Inflammatory macrophage treated with lipopolysaccharide for 4 hours (primary cell): ENCODE results near the gene OTOF.

Experiments
- DNase-seq: peaks from one replicate; pipeline ENCODE4 v3.0.0-alpha.2; 2020

Gene OTOF

GRCh38 chr2:26463244-26464192 is 14.4 kb downstream of the OTOF start:
- DNase-seq, result no peak

- DNase-seq, result peak; percentile 56
These were observed 15.2 kb downstream of the OTOF start for GRCh38 chr2:26462511-26463243.

DNA sequence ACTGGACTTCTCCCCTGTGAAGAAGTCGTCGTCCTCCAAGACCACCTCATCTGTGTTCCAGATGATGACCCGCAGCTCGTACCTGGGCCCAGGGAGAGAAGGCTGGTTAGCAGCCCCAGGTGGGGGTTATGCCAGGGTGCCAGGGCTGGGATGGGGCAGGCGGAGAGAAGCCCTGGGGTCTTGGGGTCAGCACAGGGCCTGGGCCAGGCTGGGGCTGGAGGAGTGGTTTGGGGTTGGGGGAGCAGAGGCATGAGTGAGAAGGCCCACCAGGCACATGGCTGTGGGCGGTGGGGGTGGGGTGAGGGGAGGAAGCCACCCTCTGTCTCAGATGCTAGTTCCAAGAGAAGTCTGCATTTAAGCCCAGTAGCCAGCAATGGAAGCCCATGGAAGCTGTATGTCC is 15.8 kb downstream of the OTOF start:
- DNase-seq, result no peak

DNA sequence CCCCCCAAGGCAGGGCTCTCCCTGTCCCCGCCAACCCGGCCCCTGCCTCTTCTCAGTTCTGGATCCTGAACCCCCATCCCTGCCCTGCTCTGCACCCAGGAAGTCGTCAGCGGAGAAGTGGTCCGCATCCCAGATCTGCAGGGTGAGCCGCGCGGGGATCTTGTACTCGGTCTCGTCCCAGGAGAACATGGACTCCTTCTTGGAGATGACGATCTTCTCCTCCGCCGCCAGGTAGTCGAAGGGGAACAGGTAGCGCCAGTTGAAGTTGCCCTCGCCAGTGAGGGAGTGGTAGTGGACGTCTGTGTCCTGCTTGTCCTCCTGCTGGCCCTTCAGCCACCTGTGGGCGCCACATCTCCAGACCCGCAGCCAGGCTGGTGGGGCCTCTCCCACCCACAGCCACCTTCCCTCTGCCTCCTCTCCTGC is 16.3 kb downstream of the OTOF start:
- DNase-seq, result no peak

DNA sequence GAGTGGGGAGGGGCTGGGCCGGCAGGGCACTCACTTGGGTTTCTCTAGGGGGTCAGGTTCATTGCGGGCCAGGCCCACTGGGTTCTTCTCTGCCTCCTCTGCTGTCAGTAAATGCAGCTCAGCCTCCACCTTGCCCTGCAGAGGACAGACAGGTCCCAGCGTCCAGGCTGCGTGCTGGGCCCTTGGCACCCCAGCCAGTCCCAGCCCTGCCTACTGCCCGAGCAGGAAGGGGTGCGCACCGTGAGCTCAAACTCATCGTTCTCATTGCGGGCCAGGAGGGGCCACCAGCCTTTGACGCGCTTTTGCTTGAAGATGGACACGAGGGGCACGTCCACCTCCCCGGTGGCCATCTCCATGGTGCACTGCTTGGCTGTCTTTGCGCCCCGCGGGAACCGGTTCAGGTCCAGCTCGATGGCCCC is 17.3 kb downstream of the OTOF start:
- DNase-seq, result no peak

GRCh38 chr2:26459991-26460612 is 17.8 kb downstream of the OTOF start:
- DNase-seq, result no peak

DNA sequence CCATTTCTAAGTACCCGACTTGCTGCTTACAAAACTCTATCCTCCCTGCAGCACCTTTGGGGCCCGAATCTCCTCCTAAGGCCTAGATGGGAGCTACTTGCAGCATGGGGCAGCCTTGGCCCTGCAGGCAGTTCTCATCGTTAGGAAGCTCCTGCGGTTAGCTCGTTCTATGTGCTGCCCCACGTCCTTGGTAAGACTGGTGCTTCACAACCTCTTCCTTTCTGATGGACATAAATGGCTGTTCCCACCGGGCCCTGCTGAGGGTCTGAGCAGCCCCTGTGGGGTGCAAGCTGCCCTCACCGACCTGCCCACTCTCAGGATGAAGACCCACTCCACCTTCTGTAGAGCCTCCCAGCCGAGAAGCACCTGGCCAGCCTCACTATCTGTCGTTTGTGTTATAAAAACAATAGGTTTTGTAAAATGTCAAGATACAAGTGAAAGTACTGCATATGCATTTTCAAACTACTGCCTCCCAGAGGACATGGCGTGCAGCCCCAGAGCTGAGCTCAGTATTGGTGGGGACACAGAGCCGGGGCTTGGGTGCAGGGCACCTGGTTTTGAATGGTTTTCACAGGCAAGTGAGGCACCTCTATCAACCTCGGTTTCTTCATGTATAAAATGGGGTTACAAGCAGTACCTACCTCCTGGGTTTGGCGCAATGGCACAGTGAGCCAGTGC is 19.4 kb downstream of the OTOF start:
- DNase-seq, result no peak

GRCh38 chr2:26457695-26458364 is 20.1 kb downstream of the OTOF start:
- no peak for DNase-seq

DNA sequence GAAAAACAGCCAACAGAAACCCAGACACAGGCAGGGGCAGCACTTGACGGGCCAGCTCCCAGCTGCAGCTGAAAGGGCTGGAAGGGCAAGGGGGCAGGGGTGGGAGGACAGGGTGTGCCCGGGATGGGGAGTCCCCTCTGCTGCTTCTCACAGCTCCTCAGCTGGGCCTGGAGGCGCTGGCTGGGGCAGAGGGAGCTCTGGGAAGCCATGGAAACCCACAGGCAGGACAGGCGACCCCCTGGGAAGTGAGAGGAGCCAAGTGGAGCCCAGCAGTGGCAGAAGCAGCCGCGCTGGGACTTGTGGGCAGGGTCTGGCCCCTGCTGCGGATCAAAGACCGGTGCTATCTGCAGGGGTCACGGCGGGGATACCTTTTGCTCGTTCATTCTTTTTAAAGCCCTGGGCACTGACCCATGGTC is 20.7 kb downstream of the OTOF start:
- no peak for DNase-seq

- DNase-seq, result peak; percentile 55
These were observed 21.3 kb downstream of the OTOF start for GRCh38 chr2:26456440-26457250.

DNA sequence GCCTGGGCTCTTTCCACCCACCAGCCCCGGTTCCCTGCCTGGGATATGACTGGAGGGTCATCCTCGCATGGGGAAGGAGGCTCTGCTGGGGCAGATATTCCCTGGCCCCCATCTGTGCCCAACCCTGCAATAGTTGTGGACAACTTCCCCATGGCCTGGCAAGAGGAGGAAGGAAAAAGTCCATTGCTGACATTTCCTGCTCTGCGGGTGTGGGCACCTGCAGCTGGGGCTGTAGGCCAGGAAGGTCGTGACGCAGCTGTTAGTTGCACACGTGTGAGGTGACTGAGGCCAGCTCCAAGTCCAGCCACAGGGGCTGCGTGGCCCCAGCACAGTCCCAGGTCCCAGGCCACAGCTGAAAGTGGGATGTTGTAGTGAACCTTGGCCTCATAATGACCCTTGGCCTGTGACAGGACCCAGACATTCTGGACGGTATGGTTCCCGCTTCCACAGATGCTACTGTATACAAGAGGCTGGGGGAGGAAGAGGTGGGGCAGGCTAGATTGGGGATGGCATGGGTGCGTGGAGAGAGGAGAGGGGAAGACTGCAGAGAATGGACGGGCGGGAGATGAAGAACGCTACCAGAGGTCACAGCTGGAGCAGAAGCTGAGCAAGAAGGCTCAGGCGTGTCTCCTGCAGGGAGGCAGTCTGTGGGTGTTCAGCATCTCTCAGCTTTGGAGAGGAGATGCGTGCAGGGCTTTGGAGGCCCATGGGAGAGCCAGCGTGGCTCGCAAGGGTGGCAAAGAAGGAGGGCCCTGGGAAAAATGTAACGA is 22.1 kb downstream of the OTOF start:
- peak; percentile 34 for DNase-seq

DNA sequence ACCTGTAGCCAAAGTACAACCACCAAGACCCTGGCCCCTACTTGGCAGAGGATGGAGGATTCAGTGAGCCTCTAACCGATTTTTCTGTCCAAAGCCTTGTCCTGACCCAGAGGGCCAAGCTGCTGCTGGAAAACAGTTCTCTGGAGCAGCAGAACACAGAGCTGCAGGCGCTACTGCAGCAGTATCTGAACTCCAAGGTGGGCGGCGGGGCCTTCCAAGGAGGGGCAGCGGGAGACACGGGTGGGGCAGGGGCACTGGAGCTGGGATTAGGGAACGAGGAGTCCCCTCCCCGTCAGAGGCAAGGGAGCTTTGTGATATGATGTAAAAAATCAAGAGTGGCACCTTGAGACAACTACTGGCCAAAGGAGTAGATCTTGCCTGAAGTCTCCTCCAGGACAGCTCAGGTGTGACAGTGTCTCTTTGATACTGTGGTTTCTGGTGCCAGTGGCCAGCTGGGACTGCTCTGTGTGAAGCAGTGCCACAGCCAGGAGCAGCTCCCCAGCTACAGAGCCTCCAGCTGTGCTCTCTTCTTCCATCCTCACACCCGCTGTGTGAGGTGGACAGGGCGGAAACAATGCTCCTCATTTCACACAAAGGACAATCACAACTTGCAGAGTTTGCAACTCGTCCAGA is 22.8 kb downstream of the OTOF start:
- DNase-seq, result no peak

DNA sequence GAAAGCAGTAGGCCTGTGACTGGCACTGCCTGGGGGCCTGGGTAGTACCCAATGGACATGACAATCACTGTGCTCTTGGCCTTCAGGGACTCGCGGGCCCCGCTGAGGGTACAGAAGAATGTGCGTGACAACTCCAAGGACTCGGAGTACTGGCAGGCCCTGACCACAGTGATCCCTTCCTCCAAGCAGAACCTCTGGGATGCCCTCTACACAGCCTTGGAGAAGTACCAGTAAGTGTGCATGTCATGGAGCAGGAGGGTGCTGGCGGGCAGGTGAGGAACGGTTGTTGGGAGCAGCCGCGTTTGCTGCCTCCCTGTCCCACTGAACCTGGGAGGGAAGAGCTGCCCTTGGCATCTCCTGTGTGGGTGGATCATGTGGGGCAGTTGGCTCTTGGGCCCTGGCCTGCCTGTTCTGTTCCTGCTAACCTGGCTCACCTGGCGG is 23.3 kb downstream of the OTOF start:
- no peak for DNase-seq

- DNase-seq, result no peak
These were observed 24.2 kb downstream of the OTOF start for GRCh38 chr2:26453421-26454329.

DNA sequence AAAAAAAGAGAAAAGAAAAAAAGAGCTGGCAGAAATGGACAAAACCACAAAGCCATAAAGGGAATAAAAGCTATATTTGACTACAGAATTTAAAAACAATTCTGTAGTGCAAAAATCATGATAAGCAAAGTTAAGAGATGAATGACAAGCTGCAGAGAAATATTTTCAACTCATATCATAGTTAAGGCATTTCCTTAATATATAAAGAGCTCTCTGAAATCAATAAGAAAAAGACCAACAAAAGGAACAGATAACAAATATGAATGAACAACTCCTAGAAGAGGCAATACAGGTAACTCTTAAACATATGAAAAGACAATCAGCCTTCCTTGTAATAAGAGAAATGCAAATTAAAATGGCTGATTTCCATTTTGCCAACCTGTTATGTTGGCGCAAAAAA is 26.2 kb downstream of the OTOF start:
- no peak for DNase-seq

DNA sequence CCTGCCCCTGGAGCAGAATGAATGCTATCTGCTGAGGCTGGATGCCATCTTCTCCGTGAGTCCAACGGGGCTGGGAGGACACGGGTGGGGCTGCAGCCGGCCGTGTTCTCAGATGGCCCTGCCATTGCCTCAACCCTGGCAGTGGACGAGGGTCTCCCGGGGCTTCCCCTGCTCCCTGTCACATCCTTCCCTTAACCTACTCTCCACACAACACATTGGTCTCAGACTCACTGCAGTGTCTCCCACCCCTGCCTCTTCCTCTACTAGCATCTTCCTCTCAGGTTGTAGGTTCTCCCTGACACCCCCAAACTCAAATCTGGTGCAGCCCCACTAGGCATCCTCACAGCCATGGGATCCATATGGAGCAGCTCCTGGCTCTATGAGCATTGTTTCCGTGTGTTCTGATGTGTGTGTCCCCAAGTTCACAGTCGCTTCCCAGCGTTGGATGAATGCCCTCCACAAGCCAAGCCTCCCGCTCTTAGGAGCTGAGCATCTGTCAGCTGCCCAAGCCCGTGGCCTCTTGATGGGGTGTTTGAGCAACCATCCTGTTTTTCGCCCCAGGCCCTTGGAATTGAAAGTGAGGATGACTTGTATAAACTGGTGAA is 27.8 kb downstream of the OTOF start:
- DNase-seq, result no peak

DNA sequence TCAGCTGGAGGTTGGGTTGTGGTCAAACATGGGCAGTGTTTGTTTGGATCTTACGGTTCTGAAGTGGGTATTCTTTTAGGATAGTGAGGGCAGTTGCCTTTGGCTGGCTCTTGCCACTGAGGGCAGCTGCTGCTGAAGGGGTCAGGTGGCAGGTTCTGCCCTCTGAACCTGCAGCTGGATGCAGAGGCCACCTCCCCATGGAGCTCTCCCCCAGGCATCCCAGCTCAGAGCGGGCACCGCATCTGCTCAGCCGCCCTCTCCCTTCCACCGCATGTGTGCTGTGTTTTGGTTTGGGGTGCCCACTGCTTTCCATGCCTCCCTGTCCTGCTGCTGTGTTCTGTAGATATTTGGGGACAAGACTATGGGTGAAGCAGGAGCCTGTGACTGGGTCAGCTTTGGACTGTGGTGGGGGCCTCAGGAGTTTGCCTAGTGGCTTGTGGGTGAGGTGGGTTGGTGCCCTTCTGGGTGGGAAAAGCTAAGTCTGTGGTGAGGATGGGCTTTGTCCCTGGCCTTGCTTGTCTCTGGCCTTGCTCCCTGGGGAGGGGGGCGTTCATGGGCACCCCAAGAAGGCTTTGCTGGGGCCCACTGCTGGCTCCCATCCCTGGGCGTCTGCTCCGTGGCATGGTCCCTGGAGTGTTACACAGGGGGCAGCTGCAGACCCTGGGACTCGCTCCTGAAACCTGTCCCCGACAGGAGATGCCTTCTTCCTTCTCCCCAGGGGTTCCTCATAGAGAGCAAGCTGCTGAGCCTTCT is 28.5 kb downstream of the OTOF start:
- DNase-seq, result no peak

- DNase-seq, result no peak
These were observed 29.3 kb downstream of the OTOF start for GRCh38 chr2:26448651-26449050.
